ENCODE measurements around the gene ADAM29.

Gene ADAM29

GRCh38 chr4:174918058-174918457 is at the start of gene ADAM29:
Gene ADAM29 (plus strand): TSS chr4:174918358. CDS start chr4:174975526, 57,168 bp downstream.
- Histone ChIP-seq H3K27ac (ENCODE audit: extremely low read depth, low read depth, low read length) (no peak within 1 kb of the TSS), H3K36me3 (ENCODE audit: control insufficient read depth in 2 of 2, insufficient read depth in 1 of 2, low read length in 2 of 2) (no peaks in the 10 kb centered on the region), H3K4me1 (ENCODE audit: control insufficient read depth, insufficient read depth, low read length) (no peaks in the 10 kb centered on the region), H3K9me3 (ENCODE audit: control insufficient read depth, insufficient read depth, low read depth, low read length) (no peaks in the 10 kb centered on the region), H3K4me3 (ENCODE audit: low read depth, low read length) (no peak within 1 kb of the TSS)
- ChIA-PET CTCF (no interaction called here), POLR2A (no interaction called here)
- TF ChIP-seq ZNF626 (tag by site-specific recombination; IDR thresholded peaks at IDR 0.05): no peak
- no peak for TF ChIP-seq ZNF670 (tag by site-specific recombination; IDR thresholded peaks at IDR 0.05; ENCODE audit: low read depth)

GRCh38 chr4:174869339-174869738 is 48.8 kb upstream of the ADAM29 start:
- Histone ChIP-seq H3K4me3 (ENCODE audit: low read depth, low read length) (no peak overlapping the region), H3K36me3 (ENCODE audit: control insufficient read depth in 2 of 2, insufficient read depth in 1 of 2, low read length in 2 of 2) (no peaks in the 10 kb centered on the region), H3K4me1 (ENCODE audit: control insufficient read depth, insufficient read depth, low read length) (no peaks in the 10 kb centered on the region), H3K27ac (ENCODE audit: extremely low read depth, low read depth, low read length) (no peak overlapping the region), H3K9me3 (ENCODE audit: control insufficient read depth, insufficient read depth, low read depth, low read length) (no peaks in the 10 kb centered on the region)
- ChIA-PET CTCF (interaction anchor here (0.6 kb wide), 1 partner anchor 1689 kb away, joined by 3 read pairs; no protein-coding TSS in a partner anchor), POLR2A (no interaction called here)
- no peak for TF ChIP-seq WT1 (tag by site-specific recombination; IDR thresholded peaks at IDR 0.05)
- no peak for TF ChIP-seq ZNF26 (tag by site-specific recombination; IDR thresholded peaks at IDR 0.05)
- TF ChIP-seq SP3 (tag by site-specific recombination; IDR thresholded peaks at IDR 0.05): no peak
- TF ChIP-seq ZNF140 (tag by site-specific recombination; IDR thresholded peaks at IDR 0.05): no peak

GRCh38 chr4:174870311-174870710 is 47.8 kb upstream of the ADAM29 start:
- TF ChIP-seq TSHZ1 (tag by site-specific recombination; IDR thresholded peaks at IDR 0.05; ENCODE audit: borderline replicate concordance): no peak
- TF ChIP-seq ZNF335 (tag by site-specific recombination; conservative IDR thresholded peaks at IDR 0.05): no peak
- TF ChIP-seq KLF1 (tag by site-specific recombination; IDR thresholded peaks at IDR 0.05): no peak
- TF ChIP-seq ZNF2 (tag by site-specific recombination; IDR thresholded peaks at IDR 0.05): no peak
- no peak for TF ChIP-seq ZNF26 (tag by site-specific recombination; IDR thresholded peaks at IDR 0.05)
- TF ChIP-seq ZNF324 (tag by site-specific recombination; IDR thresholded peaks at IDR 0.05): no peak
- no peak for TF ChIP-seq ZNF514 (tag by site-specific recombination; IDR thresholded peaks at IDR 0.05)
- TF ChIP-seq MYNN (tag by site-specific recombination; IDR thresholded peaks at IDR 0.05; ENCODE audit: borderline replicate concordance): no peak
- TF ChIP-seq ZNF792 (tag by site-specific recombination; IDR thresholded peaks at IDR 0.05): no peak
- TF ChIP-seq CTCF (tag by site-specific recombination; IDR thresholded peaks at IDR 0.05): no peak
- TF ChIP-seq ZNF449 (tag by site-specific recombination; IDR thresholded peaks at IDR 0.05): no peak
- no peak for TF ChIP-seq ZSCAN5A (tag by site-specific recombination; IDR thresholded peaks at IDR 0.05)
- no peaks in the 10 kb centered on the region for H3K4me1 ChIP-seq (ENCODE audit: control insufficient read depth, insufficient read depth, low read length)
- H3K9me3 ChIP-seq (ENCODE audit: control insufficient read depth, insufficient read depth, low read depth, low read length): no peaks in the 10 kb centered on the region
- no peaks in the 10 kb centered on the region for H3K36me3 ChIP-seq (ENCODE audit: control insufficient read depth in 2 of 2, insufficient read depth in 1 of 2, low read length in 2 of 2)
- H3K4me3 ChIP-seq (ENCODE audit: low read depth, low read length): no peak overlapping the region
- no peak overlapping the region for H3K27ac ChIP-seq (ENCODE audit: extremely low read depth, low read depth, low read length)
- ChIA-PET POLR2A (no interaction called here), CTCF (no interaction called here)
